Spinal cord (tissue), 10 donors: ENCODE data around the gene NYAP2. TPM values are rescaled to one million over a fixed set of nuclear protein-coding genes. Genes with fewer than 3 reads are reported as not detected.

ENCODE experiments used
- DNase-seq, 6 donors: peaks; one replicate each; pipeline versions ENCODE4 v3.0.0 to v3.0.0-alpha.2; 2013 to 2015; ENCODE audit warnings: low spot score in 6 of 6, low read depth in 4 of 6
- H3K27ac ChIP-seq: one replicate; pipeline ENCODE4 v1.5.1; 2013; ENCODE audit warnings: low read depth, low read length, control low read depth
- H3K27me3 ChIP-seq: one replicate; pipeline ENCODE4 v1.6.1; 2013; ENCODE audit warnings: low read length; ENCODE audit not compliant: control insufficient read depth, insufficient read depth
- H3K36me3 ChIP-seq: one replicate; pipeline ENCODE4 v1.6.1; 2013; ENCODE audit warnings: low read length; ENCODE audit not compliant: control insufficient read depth, insufficient read depth
- H3K4me1 ChIP-seq: one replicate; pipeline ENCODE4 v1.6.1; 2013; ENCODE audit warnings: low read length; ENCODE audit not compliant: control insufficient read depth, insufficient read depth
- H3K4me3 ChIP-seq: one replicate; pipeline ENCODE4 v1.5.1; 2013; ENCODE audit warnings: low read depth, low read length, control low read depth
- H3K9me3 ChIP-seq: one replicate; pipeline ENCODE4 v1.6.1; 2013; ENCODE audit warnings: low read length; ENCODE audit not compliant: control insufficient read depth, insufficient read depth
- WGBS: methylation state at CpG from one replicate; pipeline ENCODE4 v1.1.5; 2013; ENCODE audit warnings: missing lambda C conversion rate; ENCODE audit not compliant: insufficient coverage; 5-methylcytosine and 5-hydroxymethylcytosine counted together
- polyA plus RNA-seq, 2 donors: library from polyadenylated mRNA; unstranded; fragments of 120-200 nt; gene quantifications; one replicate each; pipeline ENCODE4 v1.2.1, GENCODE V29; 2013; ENCODE audit not compliant: insufficient read length in 2 of 2
- total RNA-seq, 2 donors: library from RNA; depleted of rRNA in 1 of 2; stranded (reverse); fragments of 120-200 nt in 1 of 2; fragments of >200 nt in 1 of 2; gene quantifications; one replicate each; pipeline versions ENCODE4 v1.2.3 to v1.2.4, GENCODE V29; 2013 to 2014
- donor health status: healthy.

Gene NYAP2
- total and polyA plus RNA-seq, 4 donors: 3.7 to 12.6 (median 7.2) TPM

DNA sequence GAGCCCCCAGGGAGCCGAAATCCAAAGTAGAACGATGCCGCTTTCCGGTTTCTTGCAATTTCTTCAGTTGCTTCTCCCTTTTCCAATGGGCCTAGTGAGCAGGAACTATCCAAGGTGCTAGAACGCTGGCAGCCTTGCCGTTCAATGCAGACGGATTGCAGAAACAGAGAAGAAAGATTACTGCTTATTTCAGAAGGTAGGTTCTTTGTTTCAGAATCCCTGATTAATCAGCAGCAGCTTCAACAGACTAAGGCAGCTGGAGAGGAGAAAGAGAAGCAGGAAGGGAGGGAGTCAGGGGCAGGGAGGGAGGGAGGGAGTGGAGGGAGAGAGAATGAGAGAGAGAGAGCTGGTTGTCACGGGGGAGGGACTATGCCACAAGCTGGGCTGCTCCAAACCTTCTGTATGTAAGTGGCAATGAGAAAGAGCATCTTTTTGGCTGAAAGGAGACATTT is 576 bp downstream of the NYAP2 start:
- Histone ChIP-seq H3K9me3 (no peaks in the 10 kb centered on the region), H3K27me3 (no peaks in the 10 kb centered on the region), H3K27ac (peak overlapping the region; percentile 49), H3K4me1 (peaks cover 2% of the 10 kb centered on the region), H3K4me3 (peak overlapping the region; percentile 31), H3K36me3 (no peaks in the 10 kb centered on the region)
- DNase-seq: peak; percentile 57 to 97 (median 73)
- 11% methylated on average over 5 of the region's 8 CpGs for WGBS

DNA sequence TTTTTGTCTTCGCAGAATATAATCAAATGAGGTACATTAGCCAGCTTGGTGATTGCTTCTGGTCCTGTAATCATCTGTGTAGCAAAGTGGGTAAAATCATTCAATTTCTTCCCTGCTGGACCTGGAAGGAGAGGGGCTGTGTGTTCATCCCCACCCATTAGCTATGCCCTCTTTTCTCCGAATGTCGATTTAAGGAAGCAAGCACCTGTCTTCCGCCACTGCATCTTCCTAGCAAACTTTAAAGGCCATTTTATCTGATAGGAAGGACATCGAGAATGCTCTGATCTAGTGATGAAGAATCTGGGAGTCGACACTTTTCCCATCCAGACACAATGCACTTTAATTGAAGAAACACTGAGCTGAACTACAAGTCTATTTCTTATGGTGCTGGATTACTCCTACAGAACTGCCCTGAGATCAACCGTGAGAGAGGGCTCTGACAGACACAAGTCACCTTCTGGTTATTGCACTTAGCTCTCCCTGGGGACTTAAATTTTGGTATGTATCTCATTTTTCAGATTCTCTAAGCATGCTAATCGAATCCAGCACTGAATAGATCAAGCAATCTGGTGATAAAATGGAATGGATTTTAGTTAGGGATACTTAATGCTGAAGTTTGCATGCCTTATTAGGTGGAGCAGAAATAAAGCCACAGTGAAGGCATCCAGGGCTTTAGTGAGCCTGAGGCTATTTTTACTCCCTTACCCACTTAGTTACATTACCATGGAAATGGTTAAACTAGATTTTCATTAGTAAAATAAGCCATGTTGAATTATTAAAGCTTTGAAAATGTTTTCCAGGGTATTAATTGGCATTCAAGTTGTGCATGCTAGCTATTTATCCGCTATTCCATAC is 1.3 kb downstream of the NYAP2 start:
- WGBS: no CpG with 5 or more reads among the region's 9 CpGs
- Histone ChIP-seq H3K36me3 (no peaks in the 10 kb centered on the region), H3K4me3 (peak overlapping the region; percentile 28), H3K4me1 (peaks cover 2% of the 10 kb centered on the region), H3K27ac (no peak overlapping the region), H3K27me3 (no peaks in the 10 kb centered on the region), H3K9me3 (no peaks in the 10 kb centered on the region)
- peak in 2 of 6 donors; percentile 36 to 82 for DNase-seq

DNA sequence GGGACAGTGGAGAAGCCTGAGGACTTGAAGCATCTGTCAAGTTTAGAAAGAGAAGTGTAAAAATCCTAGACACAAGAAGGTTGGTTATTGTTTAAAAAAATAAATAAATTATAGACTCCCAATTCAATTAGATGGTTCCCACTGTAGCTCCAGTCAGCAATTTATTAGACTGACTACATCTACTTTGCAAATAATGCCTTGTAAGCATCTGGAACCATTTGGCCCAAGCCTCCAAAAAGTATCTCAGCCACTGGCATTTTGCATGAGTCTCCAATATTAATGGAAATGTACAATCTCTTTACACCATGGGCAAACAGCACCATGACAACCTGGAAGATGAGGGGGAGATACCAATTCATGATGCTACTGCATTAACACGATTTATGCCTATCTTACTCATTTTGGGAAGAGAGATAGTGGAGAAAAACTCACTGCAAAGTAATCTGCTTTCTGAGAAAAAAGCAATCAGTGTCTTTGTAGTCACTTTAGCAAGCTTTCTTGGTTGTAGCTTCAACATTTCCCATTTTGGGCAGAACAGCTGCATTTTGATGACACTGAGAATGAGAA is 2.8 kb downstream of the NYAP2 start:
- H3K4me3 ChIP-seq: peak overlapping the region; percentile 31

DNA sequence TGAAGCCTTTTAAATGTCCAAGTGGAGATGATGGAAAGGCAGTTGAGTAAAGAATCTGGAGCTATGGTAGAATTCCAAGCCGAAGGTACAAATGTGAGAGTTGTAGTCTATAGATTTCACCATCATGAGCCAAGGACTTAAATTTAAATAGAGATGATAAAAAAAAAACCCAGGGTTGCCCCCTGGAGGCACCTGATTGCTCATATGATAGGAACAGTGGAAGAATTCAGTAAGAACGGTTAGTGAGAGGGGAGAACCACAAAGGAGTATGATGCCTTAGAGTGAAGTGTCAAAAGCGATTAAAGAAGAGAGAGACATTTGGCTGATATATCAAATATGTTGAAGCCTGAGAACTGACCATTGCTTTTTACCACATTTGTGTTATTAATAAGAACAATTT is 11.9 kb downstream of the NYAP2 start:
- Histone ChIP-seq H3K4me1 (no peaks in the 10 kb centered on the region), H3K9me3 (no peaks in the 10 kb centered on the region), H3K4me3 (no peak overlapping the region), H3K27ac (no peak overlapping the region), H3K36me3 (no peaks in the 10 kb centered on the region), H3K27me3 (no peaks in the 10 kb centered on the region)
- no peak for DNase-seq
- 63% methylated on average over 1 of the region's 3 CpGs for WGBS

More for the DNA sequence above, 2.8 kb downstream of the NYAP2 start:
- DNase-seq: peak in 2 of 6 donors; percentile 35 to 74
- H3K27ac ChIP-seq: no peak overlapping the region
- H3K9me3 ChIP-seq: no peaks in the 10 kb centered on the region
- no CpG with 5 or more reads among the region's 1 CpG for WGBS
- no peaks in the 10 kb centered on the region for H3K27me3 ChIP-seq
- no peaks in the 10 kb centered on the region for H3K36me3 ChIP-seq
- peaks cover 2% of the 10 kb centered on the region for H3K4me1 ChIP-seq

DNA sequence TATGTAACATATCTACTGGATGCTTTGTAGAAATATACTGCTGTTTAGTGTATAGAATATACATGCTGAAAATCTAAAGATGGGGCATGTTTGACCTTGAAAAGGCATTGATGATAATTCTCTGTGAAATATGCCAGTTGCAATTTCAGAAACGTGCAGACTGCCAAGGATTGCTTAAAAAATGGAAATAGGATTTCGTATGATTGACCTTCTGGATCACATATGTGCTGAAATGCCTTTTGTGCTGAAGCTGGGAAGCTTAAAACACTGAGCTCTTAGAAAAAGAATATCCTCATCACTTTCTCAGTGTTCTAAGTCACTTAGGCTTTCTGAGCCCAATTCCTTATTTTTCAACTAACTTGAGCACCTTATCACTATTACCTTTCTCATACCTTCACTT is 14.3 kb downstream of the NYAP2 start:
- peak in 2 of 6 donors; percentile 21 to 80 for DNase-seq
- Histone ChIP-seq H3K4me3 (no peak overlapping the region), H3K9me3 (no peaks in the 10 kb centered on the region), H3K36me3 (no peaks in the 10 kb centered on the region), H3K27ac (no peak overlapping the region), H3K4me1 (no peaks in the 10 kb centered on the region), H3K27me3 (no peaks in the 10 kb centered on the region)
- WGBS: 50% methylated on average over 2 of the region's 2 CpGs

DNA sequence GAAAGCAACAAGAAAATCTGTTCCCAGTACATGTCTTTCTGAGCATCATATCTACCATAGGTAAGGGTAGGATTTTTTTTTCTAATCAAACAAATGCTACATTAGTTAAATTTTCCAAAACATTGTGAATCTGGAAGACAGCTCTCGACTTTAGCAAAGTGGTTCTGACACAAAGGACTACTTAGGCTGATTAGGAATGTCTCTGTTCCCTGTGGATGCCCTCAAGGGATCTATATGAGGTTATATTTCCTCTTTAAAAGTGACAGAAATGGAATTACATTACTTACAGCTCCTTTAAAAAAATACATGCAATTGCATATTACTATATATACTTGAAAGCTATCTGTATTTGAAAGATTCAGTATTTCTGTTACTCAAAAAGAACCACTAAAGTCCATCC is 15.4 kb downstream of the NYAP2 start:
- no peak for DNase-seq
- Histone ChIP-seq H3K27me3 (no peaks in the 10 kb centered on the region), H3K36me3 (no peaks in the 10 kb centered on the region), H3K4me1 (no peaks in the 10 kb centered on the region), H3K27ac (no peak overlapping the region), H3K9me3 (no peaks in the 10 kb centered on the region), H3K4me3 (no peak overlapping the region)
- WGBS: no CpG with 5 or more reads among the region's 1 CpG

DNA sequence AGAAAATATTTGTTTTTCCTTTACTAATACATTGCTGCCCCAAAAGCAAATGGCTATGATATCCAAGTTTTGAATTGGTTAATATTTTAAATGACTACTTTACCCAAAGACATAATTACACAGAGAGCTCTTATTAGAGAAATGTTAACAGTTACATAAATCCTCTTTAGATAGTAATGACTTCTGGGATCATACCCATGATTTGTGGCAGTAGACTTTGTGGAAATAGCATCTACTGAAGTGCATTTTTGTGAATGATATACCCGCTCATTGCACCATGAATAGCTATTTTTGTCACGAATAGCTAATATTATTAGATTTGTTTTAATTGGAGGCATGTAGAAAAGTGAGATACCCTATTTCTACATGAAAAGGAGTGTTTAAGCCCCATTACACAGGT is 15.8 kb downstream of the NYAP2 start:
- Histone ChIP-seq H3K27me3 (no peaks in the 10 kb centered on the region), H3K4me1 (no peaks in the 10 kb centered on the region), H3K36me3 (no peaks in the 10 kb centered on the region), H3K27ac (no peak overlapping the region), H3K9me3 (no peaks in the 10 kb centered on the region), H3K4me3 (no peak overlapping the region)
- DNase-seq: no peak
- 100% methylated on average over 1 of the region's 2 CpGs for WGBS

DNA sequence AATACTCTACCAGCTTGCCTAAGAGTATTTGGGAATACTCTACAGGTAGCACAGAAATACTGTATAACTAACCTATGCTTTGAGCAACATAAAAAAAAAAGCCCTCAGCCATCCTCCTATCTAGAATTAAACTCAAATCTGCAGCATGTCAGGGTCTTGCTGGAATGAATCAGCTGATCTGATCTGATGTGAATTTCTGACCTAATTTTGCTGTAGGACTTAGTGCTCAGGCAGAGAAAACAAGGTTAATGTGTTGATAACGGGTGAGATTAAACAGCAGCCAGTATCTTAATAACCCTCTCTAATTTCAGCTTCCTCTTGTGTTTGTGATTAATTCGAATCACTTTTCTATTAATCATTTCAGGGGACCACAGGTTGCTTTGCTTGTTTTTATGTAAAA is 16.3 kb downstream of the NYAP2 start:
- Histone ChIP-seq H3K27me3 (no peaks in the 10 kb centered on the region), H3K27ac (no peak overlapping the region), H3K4me1 (no peaks in the 10 kb centered on the region), H3K9me3 (no peaks in the 10 kb centered on the region), H3K4me3 (no peak overlapping the region), H3K36me3 (no peaks in the 10 kb centered on the region)
- DNase-seq: peak in 1 of 6 donors; percentile 20
- no CpG with 5 or more reads among the region's 2 CpGs for whole genome bisulfite sequencing

DNA sequence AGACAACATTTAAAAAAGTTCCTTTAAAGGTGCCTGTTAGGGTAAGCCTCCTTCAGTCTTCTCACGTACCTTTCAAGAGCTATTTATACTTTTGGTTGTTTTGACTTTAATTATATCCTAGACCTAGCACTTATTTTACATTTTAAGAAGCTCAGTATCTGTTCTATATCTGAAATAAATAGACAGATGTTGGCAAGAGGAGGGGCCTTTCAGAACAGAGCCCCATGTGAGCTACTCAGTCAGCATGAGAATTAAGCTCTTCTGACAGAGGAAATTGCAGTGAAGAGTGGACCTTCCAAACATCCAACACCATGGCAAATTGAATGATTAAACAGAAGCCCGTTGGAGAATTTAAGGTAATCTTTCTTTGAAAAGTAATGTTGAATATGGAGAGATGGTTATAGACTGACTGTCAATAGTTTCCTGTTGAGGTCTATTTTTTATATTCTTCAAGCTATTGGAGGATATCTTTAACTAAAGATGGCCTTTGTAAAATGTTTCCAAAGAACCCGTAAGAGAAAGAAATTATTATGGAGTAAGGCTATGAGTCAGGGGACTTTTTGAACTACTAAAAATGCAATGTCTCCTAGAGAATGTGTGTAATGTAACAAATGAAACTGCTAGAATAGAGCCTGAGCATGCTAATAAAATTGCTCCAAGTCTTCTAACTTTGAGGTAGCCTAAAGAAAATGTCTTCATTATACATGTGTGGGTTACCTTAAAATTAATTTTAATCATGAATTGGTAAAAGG is 17.3 kb downstream of the NYAP2 start:
- no peaks in the 10 kb centered on the region for H3K27me3 ChIP-seq
- no peak overlapping the region for H3K27ac ChIP-seq
- H3K4me3 ChIP-seq: no peak overlapping the region
- no CpG with 5 or more reads among the region's 3 CpGs for WGBS
- DNase-seq: no peak
- H3K4me1 ChIP-seq: no peaks in the 10 kb centered on the region
- H3K36me3 ChIP-seq: no peaks in the 10 kb centered on the region
- no peaks in the 10 kb centered on the region for H3K9me3 ChIP-seq
